B cell (primary cell): Measurements from ENCODE around the gene STARD10. TPM values are rescaled to one million over a fixed set of nuclear protein-coding genes. Genes with fewer than 3 reads are reported as not detected.

Experiments used
- ATAC-seq: fragments of 200-7000 bp; cut with Tn5 transposase; one replicate; pipeline ENCODE4 v1.10.0; 2021; ENCODE audit warnings: low read depth, mild to moderate bottlenecking, moderate number of reproducible peaks, moderate library complexity
- CTCF ChIA-PET: fragments of 350-600 bp; sonication (Branson Sonifier 250); formaldehyde crosslinking; loops from one replicate; lab custom pipeline; 2021; ENCODE audit warnings: antibody characterized with exemption, inconsistent platforms; lab: Charles Lee
- POLR2A ChIA-PET: fragments of 350-600 bp; sonication (Branson Sonifier 250); formaldehyde crosslinking; loops from one replicate; lab custom pipeline; 2021; ENCODE audit warnings: antibody characterized with exemption; lab: Charles Lee
- DNase-seq: peaks from one replicate; pipeline ENCODE4 v3.0.0; 2013
- H2AFZ ChIP-seq: 2 replicates; pipeline ENCODE4 v1.6.1; 2012; ENCODE audit warnings: mild to moderate bottlenecking, low read depth, low read length; ENCODE audit not compliant: insufficient read depth, poor library complexity, severe bottlenecking
- H3K27ac ChIP-seq, 2 donors: 1 replicate in 1 of 2; 2 replicates in 1 of 2; pipeline ENCODE4 v1.5.1; 2012 to 2013; ENCODE audit warnings: low read length in 2 of 2, mild to moderate bottlenecking in 2 of 2, moderate library complexity in 1 of 2
- H3K27me3 ChIP-seq, 4 experiments: fragments of 200-600 bp in 1 of 4; sonication (generic) in 1 of 4; replicated peaks in 1 of 4; 1 replicate in 2 of 4; 2 replicates in 2 of 4; pipeline versions ENCODE4 v1.6.1 to v1.7.0; 2013 to 2016; ENCODE audit warnings: low read length in 3 of 4, mild to moderate bottlenecking in 2 of 4, mixed read lengths in 1 of 4, moderate library complexity in 1 of 4; ENCODE audit not compliant: insufficient read depth in 4 of 4, control insufficient read depth in 3 of 4; ENCODE audit errors: control extremely low read depth in 1 of 4
- H3K36me3 ChIP-seq, 2 experiments: replicated peaks in 1 of 2; 1 replicate in 1 of 2; 2 replicates in 1 of 2; pipeline versions ENCODE4 v1.6.1 to v1.7.1; 2013; ENCODE audit warnings: low read length in 1 of 2; ENCODE audit not compliant: insufficient read depth in 2 of 2, control insufficient read depth in 1 of 2; ENCODE audit errors: control extremely low read depth in 1 of 2, extremely low read depth in 1 of 2
- H3K4me1 ChIP-seq, 2 donors: fragments of 200-600 bp in 1 of 2; sonication (generic) in 1 of 2; 1 replicate in 1 of 2; 2 replicates in 1 of 2; pipeline versions ENCODE4 v1.5.1 to v1.6.1; 2013 to 2017; ENCODE audit warnings: low read length in 2 of 2; ENCODE audit not compliant: control insufficient read depth in 2 of 2, insufficient read depth in 2 of 2
- H3K4me2 ChIP-seq: replicated peaks from 2 replicates; pipeline ENCODE3; 2012; ENCODE audit warnings: mild to moderate bottlenecking, low read depth, low read length; ENCODE audit not compliant: poor library complexity, severe bottlenecking
- H3K4me3 ChIP-seq, 5 experiments: fragments of 200-600 bp in 1 of 5; sonication (generic) in 1 of 5; 1 replicate in 3 of 5; 2 replicates in 2 of 5; pipeline versions ENCODE4 v1.5.1 to v1.7.0; 2011 to 2016; ENCODE audit warnings: low read length in 4 of 5, mild to moderate bottlenecking in 4 of 5, low read depth in 2 of 5, control low read depth in 1 of 5, moderate library complexity in 1 of 5; ENCODE audit not compliant: insufficient read depth in 1 of 5; ENCODE audit errors: control extremely low read depth in 1 of 5, extremely low read depth in 1 of 5
- H3K79me2 ChIP-seq: fragments of 200-600 bp; sonication (generic); one replicate; pipeline ENCODE4 v1.6.0; 2016; ENCODE audit warnings: low read length; ENCODE audit not compliant: control insufficient read depth, insufficient read depth
- H3K9ac ChIP-seq: fragments of 200-600 bp; sonication (generic); 2 replicates; pipeline ENCODE4 v1.6.1; 2017; ENCODE audit warnings: mild to moderate bottlenecking, low read length, moderate library complexity
- H3K9me3 ChIP-seq, 3 donors: one replicate each; pipeline versions ENCODE4 v1.6.1 to v1.7.1; 2013; ENCODE audit warnings: low read length in 2 of 3; ENCODE audit not compliant: control insufficient read depth in 2 of 3, insufficient read depth in 1 of 3; ENCODE audit errors: control extremely low read depth in 1 of 3
- H4K20me1 ChIP-seq: 2 replicates; pipeline ENCODE4 v1.6.0; 2012; ENCODE audit warnings: mild to moderate bottlenecking, low read length; ENCODE audit not compliant: insufficient read depth, control insufficient read depth, poor library complexity, severe bottlenecking
- H3K27ac Mint-ChIP-seq: one replicate; pipeline ENCODE4 v1.8.0; 2021; ENCODE audit warnings: mixed read lengths
- H3K27me3 Mint-ChIP-seq: one replicate; pipeline ENCODE4 v1.8.0; 2021; ENCODE audit warnings: mixed read lengths
- H3K4me1 Mint-ChIP-seq: one replicate; pipeline ENCODE4 v1.8.0; 2021; ENCODE audit warnings: mixed read lengths
- H3K4me3 Mint-ChIP-seq: one replicate; pipeline ENCODE4 v1.8.0; 2021; ENCODE audit warnings: mixed read lengths
- H3K9me3 Mint-ChIP-seq: one replicate; pipeline ENCODE4 v1.8.0; 2022; ENCODE audit warnings: mixed read lengths; ENCODE audit not compliant: insufficient read depth
- EZH2 ChIP-seq: IDR thresholded peaks from 2 replicates; pipeline ENCODE4 v1.6.1; 2012; ENCODE audit warnings: borderline replicate concordance, low read depth, mild to moderate bottlenecking, moderate library complexity, low read length; ENCODE audit not compliant: insufficient read depth, poor library complexity, severe bottlenecking
- WGBS: methylation state at CpG from one replicate; pipeline ENCODE4 v1.1.5; 2013; ENCODE audit warnings: missing lambda C conversion rate; ENCODE audit not compliant: insufficient coverage; 5-methylcytosine and 5-hydroxymethylcytosine counted together
- intact Hi-C: fragments of 100-400 bp; cut with micrococcal nuclease; formaldehyde crosslinking; loops from one replicate; pipeline ENCODE4 v1.10.0; 2022
- polyA plus RNA-seq: library from polyadenylated mRNA; depleted of rRNA; stranded (reverse); fragments of >200 nt; gene quantifications from 2 replicates; pipeline ENCODE4 v1.2.3, GENCODE V29; 2012
- total RNA-seq, 2 donors: library from RNA; stranded (reverse); fragments of 120-200 nt in 1 of 2; gene quantifications; 1 replicate in 1 of 2; 2 replicates in 1 of 2; pipeline versions ENCODE4 v1.2.3 to v1.2.4, GENCODE V29; 2013 to 2022
- TF ChIP-seq, protein P1 (sequence below): fragments of 200-600 bp; IDR thresholded peaks from one replicate; pipeline ENCODE4 v1.8.0; 2022; ENCODE audit warnings: antibody characterized with exemption, mild to moderate bottlenecking

The STARD10 gene
- total and polyA plus RNA-seq, 2 donors (not counting 1 experiment from before 2014, with no cell fraction given), result 37.5 to 39.2 TPM

DNA sequence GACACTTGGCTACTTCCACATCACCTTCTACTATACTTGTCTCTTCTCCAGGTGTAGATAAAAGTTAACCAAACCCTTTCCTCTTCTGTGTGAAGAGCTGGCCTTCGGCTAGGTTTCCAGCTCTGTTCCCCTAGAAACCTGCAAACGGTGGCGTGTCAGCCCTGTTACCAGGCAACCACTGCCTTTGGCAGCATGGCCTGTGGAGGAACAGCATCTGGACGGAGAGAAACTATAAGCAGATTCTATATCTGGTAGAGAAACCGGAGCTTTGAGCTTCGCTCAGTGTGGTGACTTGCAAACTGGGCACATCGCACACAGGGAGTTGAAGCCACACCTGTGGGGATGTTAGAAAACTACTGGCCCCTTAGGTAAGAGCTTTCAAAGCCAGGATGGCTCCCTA is 77.6 kb downstream of the STARD10 start:
- peaks cover 98% of the 10 kb centered on the region for H3K79me2 ChIP-seq
- H3K27ac ChIP-seq, result no peak overlapping the region
- no peaks in the 10 kb centered on the region for H3K9me3 ChIP-seq
- H3K4me1 ChIP-seq, result peaks cover 29 to 37% of the 10 kb centered on the region in 2 donors
- ChIA-PET POLR2A (interaction anchor here (0.5 kb wide), 1 partner anchor 10 kb away, joined by 3 read pairs; no protein-coding TSS in a partner anchor), CTCF (interaction anchor here (0.5 to 2.2 kb wide), 4 partner anchors 9 to 79 kb away, joined by 3 to 16 read pairs (median 3); no protein-coding TSS in a partner anchor)
- TF ChIP-seq EZH2, result no peak
- TF ChIP-seq, protein P1, sequence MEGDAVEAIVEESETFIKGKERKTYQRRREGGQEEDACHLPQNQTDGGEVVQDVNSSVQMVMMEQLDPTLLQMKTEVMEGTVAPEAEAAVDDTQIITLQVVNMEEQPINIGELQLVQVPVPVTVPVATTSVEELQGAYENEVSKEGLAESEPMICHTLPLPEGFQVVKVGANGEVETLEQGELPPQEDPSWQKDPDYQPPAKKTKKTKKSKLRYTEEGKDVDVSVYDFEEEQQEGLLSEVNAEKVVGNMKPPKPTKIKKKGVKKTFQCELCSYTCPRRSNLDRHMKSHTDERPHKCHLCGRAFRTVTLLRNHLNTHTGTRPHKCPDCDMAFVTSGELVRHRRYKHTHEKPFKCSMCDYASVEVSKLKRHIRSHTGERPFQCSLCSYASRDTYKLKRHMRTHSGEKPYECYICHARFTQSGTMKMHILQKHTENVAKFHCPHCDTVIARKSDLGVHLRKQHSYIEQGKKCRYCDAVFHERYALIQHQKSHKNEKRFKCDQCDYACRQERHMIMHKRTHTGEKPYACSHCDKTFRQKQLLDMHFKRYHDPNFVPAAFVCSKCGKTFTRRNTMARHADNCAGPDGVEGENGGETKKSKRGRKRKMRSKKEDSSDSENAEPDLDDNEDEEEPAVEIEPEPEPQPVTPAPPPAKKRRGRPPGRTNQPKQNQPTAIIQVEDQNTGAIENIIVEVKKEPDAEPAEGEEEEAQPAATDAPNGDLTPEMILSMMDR, result no peak
- intact Hi-C loops, result no loop called here
- no peak overlapping the region for H2AFZ ChIP-seq
- no peak overlapping the region for H3K4me3 ChIP-seq
- H3K9ac ChIP-seq, result no peak overlapping the region
- Mint-ChIP-seq H3K27me3 (no peaks in the 10 kb centered on the region), H3K9me3 (no peaks in the 10 kb centered on the region), H3K4me3 (no peak overlapping the region), H3K27ac (peak overlapping the region; percentile 26), H3K4me1 (peaks cover 49% of the 10 kb centered on the region)
- H4K20me1 ChIP-seq, result peaks cover 99% of the 10 kb centered on the region
- peaks cover 0 to 81% of the 10 kb centered on the region in 2 experiments for H3K36me3 ChIP-seq
- H3K27me3 ChIP-seq, result no peaks in the 10 kb centered on the region
- DNase-seq (no peak), ATAC-seq (no peak)
- WGBS, result 94% methylated on average over 4 of the region's 7 CpGs
- H3K4me2 ChIP-seq, result no peak overlapping the region

- no peaks in the 10 kb centered on the region for H3K27me3 Mint-ChIP-seq
- Histone ChIP-seq H3K4me1 (peaks cover 0 to 5% of the 10 kb centered on the region in 2 donors), H3K9ac (no peak overlapping the region), H3K36me3 (peaks cover 0 to 89% of the 10 kb centered on the region in 2 experiments), H3K79me2 (peaks cover 87% of the 10 kb centered on the region), H2AFZ (no peak overlapping the region), H3K4me2 (no peak overlapping the region), H3K9me3 (no peaks in the 10 kb centered on the region), H3K4me3 (no peak overlapping the region), H3K27me3 (no peaks in the 10 kb centered on the region), H4K20me1 (peaks cover 97% of the 10 kb centered on the region), H3K27ac (no peak overlapping the region)
- TF ChIP-seq, protein P1, result no peak
- TF ChIP-seq EZH2, result no peak
- DNase-seq (no peak), ATAC-seq (no peak)
- intact Hi-C loops, result no loop called here
- POLR2A ChIA-PET, result no interaction called here
- no peak overlapping the region for H3K27ac Mint-ChIP-seq
- H3K4me3 Mint-ChIP-seq, result no peak overlapping the region
- 95% methylated on average over 6 of the region's 10 CpGs for WGBS
- CTCF ChIA-PET, result no interaction called here
- peaks cover 18% of the 10 kb centered on the region for H3K4me1 Mint-ChIP-seq
- H3K9me3 Mint-ChIP-seq, result no peaks in the 10 kb centered on the region
Measured at GRCh38 chr11:72712841-72713240, 81.0 kb downstream of the STARD10 start.
